ENCODE data around the gene ARL5C.

Gene ARL5C

DNA sequence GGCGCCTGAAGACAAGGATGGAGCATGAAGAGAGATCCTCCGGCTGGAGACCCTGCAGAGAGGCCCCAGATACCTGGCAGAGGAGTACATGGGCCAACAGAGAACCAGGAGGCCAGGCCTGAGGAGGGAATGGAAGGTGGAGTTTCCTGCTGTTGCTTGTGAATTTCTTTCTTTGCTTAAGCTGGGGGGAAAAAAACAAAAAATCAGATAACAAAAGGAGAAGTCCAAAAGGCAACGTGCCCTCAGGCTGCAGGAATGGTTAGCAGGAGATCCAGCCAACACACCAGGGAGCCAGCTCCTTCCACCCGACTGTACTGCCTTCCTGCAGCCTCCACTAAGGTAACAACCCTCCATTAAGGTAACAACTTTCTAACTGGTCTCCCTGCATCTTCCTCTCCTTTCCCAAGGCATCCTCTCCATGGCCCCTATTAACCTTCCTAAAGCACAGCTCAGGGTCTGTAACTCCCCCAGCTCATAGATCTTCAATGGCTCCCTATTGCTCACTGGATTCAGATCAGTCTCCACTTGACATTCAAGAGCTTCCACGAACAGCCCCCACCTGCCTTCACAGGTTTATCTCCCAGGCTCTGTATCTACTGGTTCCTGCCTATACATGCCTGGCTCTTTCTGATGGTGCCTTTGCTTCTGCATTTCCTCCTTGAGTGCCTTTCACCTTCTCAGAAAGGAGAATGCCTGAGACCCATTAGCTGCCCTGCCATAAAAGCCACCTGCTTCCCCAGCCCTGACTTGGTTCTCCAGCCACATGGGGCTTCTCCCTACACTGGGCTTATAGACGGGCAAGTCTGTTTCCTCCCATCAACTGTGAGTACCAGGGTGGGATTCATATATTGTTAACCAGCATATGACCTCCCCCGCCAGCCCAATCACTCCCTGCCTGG, 725 bp upstream of the ARL5C start:
- DNase-seq = peak; percentile 29

- no peak for DNase-seq
Measured at GRCh38 chr17:39165178-39165840, 652 bp downstream of the ARL5C start.

GRCh38 chr17:39164675-39165143, 1.3 kb downstream of the ARL5C start:
- peak; percentile 17 for DNase-seq

DNA sequence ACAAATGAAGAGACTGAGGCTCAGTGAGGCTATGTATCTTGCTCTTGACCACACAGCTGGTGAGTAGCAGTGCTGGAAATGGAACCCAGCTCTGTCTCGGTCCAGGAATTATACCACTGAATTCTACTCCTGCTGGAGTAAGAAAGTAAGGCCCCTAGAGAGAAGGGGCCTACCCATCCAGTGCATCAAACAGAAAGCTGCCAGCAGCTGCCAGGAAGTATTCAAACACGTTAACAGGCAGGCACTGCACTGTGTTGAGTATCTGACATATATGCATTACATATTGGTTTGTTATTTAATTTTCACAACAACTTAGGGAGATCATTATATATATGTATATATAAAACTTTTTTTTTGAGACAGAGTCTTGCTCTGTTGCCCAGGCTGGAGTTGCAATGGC, 4.0 kb downstream of the ARL5C start:
- DNase-seq = no peak

GRCh38 chr17:39158623-39159022, 7.3 kb downstream of the ARL5C start:
- DNase-seq = no peak

- DNase-seq = no peak
Measured at GRCh38 chr17:39156491-39156890, 9.5 kb downstream of the ARL5C start.

- no peak for DNase-seq
Measured at GRCh38 chr17:39155654-39156053, 10.3 kb downstream of the ARL5C start.

DNA sequence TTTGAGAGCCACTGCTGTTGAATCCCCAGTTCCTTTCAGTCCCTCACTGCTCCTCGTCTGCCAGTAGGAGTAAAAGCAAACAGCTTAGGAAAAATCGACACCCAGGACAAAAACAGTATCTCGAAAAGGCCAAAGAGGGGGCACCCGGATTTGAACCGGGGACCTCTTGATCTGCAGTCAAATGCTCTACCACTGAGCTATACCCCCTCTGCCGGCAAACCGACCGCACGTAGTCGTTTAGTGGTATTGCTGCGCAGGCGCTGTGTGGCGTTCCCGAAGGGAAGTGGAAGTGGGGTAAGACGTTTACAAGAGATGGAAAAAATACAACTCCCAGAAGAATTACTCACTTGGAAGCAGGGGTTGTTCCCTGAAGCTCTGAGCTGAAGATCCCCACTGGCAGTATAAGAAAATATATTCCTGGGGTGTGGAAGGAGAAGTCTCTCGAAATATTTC, 12.3 kb downstream of the ARL5C start:
- DNase-seq = peak; percentile 76

- no peak for DNase-seq
Measured at GRCh38 chr17:39151943-39152818, 13.8 kb downstream of the ARL5C start.

- no peak for DNase-seq
Measured at GRCh38 chr17:39151150-39151942, 14.6 kb downstream of the ARL5C start, which contains the start of gene PLXDC1. PLXDC1 (minus strand) TSS chr17:39151637; CDS start chr17:39151437, 200 bp downstream.

DNA sequence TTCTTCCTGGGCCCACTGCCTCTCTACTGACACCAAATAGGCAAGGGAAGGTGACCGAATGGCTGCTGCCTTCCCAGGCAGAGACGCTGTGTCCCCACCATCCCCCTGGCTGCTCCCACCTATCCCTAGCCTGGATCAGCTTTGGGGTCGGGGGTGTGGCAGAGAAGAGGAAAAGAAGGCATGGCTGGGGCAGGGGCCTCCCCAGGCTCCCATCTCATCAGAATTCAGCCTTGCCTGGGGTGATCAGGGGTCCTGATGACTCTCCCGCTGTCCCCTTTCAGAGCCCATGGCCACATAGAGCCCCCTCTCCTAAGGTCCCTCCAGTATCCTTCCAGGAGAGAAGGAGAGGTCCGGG, 15.2 kb downstream of the ARL5C start:
- no peak for DNase-seq

DNA sequence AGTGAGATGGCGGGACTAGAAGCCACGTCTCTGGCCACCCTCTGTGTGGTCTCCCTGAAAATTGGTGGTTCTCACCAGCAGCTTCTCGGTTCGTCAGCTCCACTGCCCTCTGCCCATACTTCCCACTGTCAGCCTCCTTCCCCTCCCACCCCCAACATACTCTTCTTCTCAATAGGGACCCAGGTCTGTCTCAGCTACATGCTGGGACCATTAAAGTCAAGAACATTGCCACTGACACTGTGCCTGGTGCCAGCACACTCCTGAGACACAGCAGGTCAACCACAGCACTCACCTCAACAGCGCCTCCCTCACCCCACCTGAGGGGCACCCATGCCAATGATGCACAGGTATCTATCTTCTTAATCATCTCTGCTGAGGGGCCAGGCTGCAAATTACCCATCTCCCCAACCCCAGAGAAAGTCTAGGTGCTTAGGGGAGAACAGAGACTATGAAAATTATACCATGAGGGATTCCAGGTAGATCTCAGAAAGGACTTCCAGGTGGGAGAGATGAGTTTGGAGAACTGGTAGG, 15.8 kb downstream of the ARL5C start:
- DNase-seq = no peak

GRCh38 chr17:39147221-39148185, 18.5 kb downstream of the ARL5C start:
- DNase-seq = no peak

DNA sequence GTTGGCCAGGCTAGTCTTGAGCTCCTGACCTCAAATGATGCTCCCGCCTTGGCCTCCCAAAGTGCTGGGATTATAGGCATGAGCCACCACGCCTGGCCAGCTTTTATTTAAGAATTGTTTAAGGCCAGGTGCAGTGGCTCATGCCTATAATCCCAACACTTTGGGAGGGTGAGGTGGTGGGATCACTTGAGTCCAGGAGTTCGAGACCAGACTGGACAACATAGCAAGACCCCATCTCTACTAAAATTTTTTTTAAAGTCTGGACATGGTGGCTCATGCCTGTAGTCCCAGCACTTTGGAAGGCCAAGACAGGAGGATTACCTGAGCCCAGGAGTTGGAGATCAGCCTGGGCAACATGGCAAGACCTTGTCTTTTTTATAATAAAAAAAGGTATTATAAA, 19.7 kb downstream of the ARL5C start:
- DNase-seq = no peak

GRCh38 chr17:39145143-39145542, 20.8 kb downstream of the ARL5C start:
- no peak for DNase-seq

GRCh38 chr17:39144416-39144840, 21.5 kb downstream of the ARL5C start:
- no peak for DNase-seq

- DNase-seq = no peak
Measured at GRCh38 chr17:39143552-39144093, 22.3 kb downstream of the ARL5C start.

DNA sequence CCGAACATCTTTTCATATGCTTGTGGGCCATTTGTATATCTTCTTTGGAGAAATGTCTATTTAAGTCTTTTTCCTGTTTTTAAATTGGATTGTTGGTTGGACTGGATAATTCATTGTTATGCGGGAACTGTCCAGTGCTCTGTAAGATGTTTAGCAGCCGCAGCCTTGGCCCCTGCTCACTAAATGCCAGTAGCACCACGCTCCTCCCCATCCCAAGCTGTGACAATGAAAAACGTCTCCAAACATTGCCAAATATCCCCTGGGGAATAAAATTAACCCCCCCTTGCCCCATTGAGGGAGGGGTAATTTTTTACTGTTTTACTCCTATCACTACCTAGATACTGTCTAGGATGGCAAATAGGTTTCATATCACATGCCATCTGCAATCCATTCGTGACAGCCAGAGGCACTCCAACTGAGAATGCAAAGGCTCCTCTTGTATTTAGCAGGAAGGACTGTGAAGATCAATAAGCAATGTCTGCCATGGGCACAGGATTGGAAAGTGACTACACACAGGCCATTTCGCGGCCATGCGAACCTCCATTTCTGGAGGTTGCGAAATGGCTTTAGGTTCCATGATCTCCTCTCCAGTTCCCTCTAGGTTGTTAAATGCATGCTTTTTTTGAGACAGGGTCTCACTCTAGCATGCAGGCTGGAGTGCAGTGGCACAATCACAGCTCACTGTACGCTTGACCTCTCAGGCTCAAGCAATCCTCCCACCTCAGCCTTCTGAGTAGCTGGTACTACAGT, 23.9 kb downstream of the ARL5C start:
- DNase-seq = no peak

DNA sequence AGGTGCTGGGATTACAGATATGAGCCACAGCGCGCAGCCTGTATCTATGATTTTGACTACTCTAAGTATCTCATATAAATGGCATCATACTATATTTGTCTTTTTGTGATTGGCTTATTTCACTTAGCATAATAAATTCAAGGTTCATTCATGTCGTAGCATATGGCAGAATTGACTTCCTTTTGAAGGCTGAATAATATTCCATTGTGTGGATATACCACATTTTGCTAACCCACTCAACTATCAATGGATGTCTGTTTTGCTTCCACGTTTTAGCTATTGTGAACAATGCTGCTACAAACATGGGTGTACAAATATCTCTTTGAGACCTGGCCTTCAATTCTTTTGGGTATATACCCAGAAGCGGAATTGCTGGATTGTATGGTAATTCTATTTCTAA, 24.7 kb downstream of the ARL5C start:
- no peak for DNase-seq

DNA sequence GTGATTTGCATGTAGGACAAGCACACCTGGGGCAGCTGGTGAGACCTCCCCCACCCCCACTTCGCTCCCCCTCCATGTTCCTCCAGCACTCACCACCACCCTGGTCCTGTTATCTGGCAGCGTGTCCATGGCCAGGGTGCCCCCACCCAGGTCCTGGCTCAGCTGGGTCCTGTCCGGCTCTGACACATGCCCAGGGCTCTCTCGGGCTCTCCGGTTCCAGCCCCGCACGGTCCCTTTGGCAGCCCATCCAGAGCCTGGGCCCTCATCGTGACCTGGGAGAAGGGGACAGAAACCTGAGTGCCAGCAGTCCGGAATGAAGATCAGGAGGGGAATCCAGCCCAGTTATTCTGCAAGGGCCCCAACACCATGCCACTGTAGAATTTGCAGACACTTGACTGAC, 26.4 kb downstream of the ARL5C start:
- DNase-seq = no peak

Data from NCI-H524 treated with DMSO at 0.1 percent for 48 hours (cell line).